ENCODE data around the gene SCUBE3. TPM values are rescaled to one million over a fixed set of nuclear protein-coding genes. Genes with fewer than 3 reads are reported as not detected.

The SCUBE3 gene
- total and polyA plus RNA-seq, 2 of the 13 experiments (the other 11 are each of a cell fraction or from before 2014, with no cell fraction given) = not detected

- TF ChIP-seq EP300 (IDR thresholded peaks at IDR 0.05; ENCODE audit: low read depth in 2 of 2, low read length in 2 of 2) (peak in 1 of 2 experiments; percentile 62; a peak in 1 of 4 replicates), EP300 (CRISPR knock-in tag; IDR thresholded peaks at IDR 0.05; ENCODE audit: borderline replicate concordance) (no peak), MED1 (CRISPR knock-in tag; IDR thresholded peaks at IDR 0.05) (no peak), FUBP1 (CRISPR knock-in tag; IDR thresholded peaks at IDR 0.05; ENCODE audit: borderline replicate concordance) (no peak), SMAD1 (CRISPR knock-in tag; IDR thresholded peaks at IDR 0.05; ENCODE audit: borderline replicate concordance, low read depth) (no peak), ZFP36L1 (CRISPR knock-in tag; IDR thresholded peaks at IDR 0.05) (no peak), ZNF367 (CRISPR knock-in tag; IDR thresholded peaks at IDR 0.05; ENCODE audit: borderline replicate concordance) (no peak), PATZ1 (CRISPR knock-in tag; IDR thresholded peaks at IDR 0.05) (peak; percentile 94), EHMT2 (IDR thresholded peaks at IDR 0.05; ENCODE audit: borderline replicate concordance, low read depth, low read length) (no peak), ELF3 (CRISPR knock-in tag; IDR thresholded peaks at IDR 0.05) (peak; percentile 62), PAF1 (CRISPR knock-in tag; IDR thresholded peaks at IDR 0.05) (no peak), PCBP1 (IDR thresholded peaks at IDR 0.05; ENCODE audit: borderline replicate concordance, low read depth, low read length) (no peak), ZSCAN5A (CRISPR knock-in tag; IDR thresholded peaks at IDR 0.05; ENCODE audit: borderline replicate concordance) (no peak), ZMYM2 (CRISPR knock-in tag; IDR thresholded peaks at IDR 0.05) (no peak), YEATS2 (CRISPR knock-in tag; IDR thresholded peaks at IDR 0.05; ENCODE audit: borderline replicate concordance) (no peak), GATAD2A (CRISPR knock-in tag; IDR thresholded peaks at IDR 0.05) (peak; percentile 50; the same call in 1 of the 2 replicates), ZBTB7B (CRISPR knock-in tag; IDR thresholded peaks at IDR 0.05) (0 out of 2 replicates have a peak, but pooled peaks have one; percentile 32), ZNF652 (CRISPR knock-in tag; IDR thresholded peaks at IDR 0.05; ENCODE audit: borderline replicate concordance, low read depth) (no peak), ZNF639 (CRISPR knock-in tag; conservative IDR thresholded peaks at IDR 0.05) (no peak), HNRNPH1 (optimal IDR thresholded peaks at IDR 0.05; ENCODE audit: low read depth, low read length) (no peak), HNRNPUL1 (IDR thresholded peaks at IDR 0.05; ENCODE audit: low read depth, low read length) (no peak), NFE2L2 (IDR thresholded peaks at IDR 0.05; ENCODE audit: low read length) (no peak), TERF1 (CRISPR knock-in tag; IDR thresholded peaks at IDR 0.05) (no peak), SMAD9 (CRISPR knock-in tag; IDR thresholded peaks at IDR 0.05) (no peak), ZBTB8A (CRISPR knock-in tag; IDR thresholded peaks at IDR 0.05; ENCODE audit: borderline replicate concordance, low read depth) (no peak)
Observed at GRCh38 chr6:35185302-35185681, 28.5 kb upstream of the SCUBE3 start (continued).
